PC-3 (cell line): ENCODE results near the gene CIAO2A. TPM values are rescaled to one million over a fixed set of nuclear protein-coding genes. Genes with fewer than 3 reads are reported as not detected.

Experiments used
- ATAC-seq: fragments of 200-7000 bp; cut with Tn5 transposase; 2 replicates; pipeline ENCODE4 v1.9.1; 2020; ENCODE audit warnings: mild to moderate bottlenecking, moderate library complexity
- BruUV-seq: library from RNA; stranded (reverse); fragments of 400-500 nt; replicated peaks from 2 replicates; lab custom pipeline; 2021; lab: Mats Ljungman, UMichigan
- CTCF ChIA-PET: fragments of 300-600 bp; sonication (Branson Sonifier 250); formaldehyde crosslinking; loops from one replicate; lab custom pipeline; 2022; ENCODE audit warnings: antibody characterized with exemption; lab: Charles Lee
- POLR2A ChIA-PET: fragments of 300-600 bp; sonication (Branson Sonifier 250); formaldehyde crosslinking; loops from one replicate; lab custom pipeline; 2022; ENCODE audit warnings: antibody characterized with exemption; ENCODE audit not compliant: unreplicated experiment; lab: Charles Lee
- DNase-seq: peaks from one replicate; pipeline ENCODE4 v3.0.0-alpha.2; 2015
- H2AFZ ChIP-seq: fragments of 300-600 bp; sonication (generic); 2 replicates; pipeline ENCODE4 v1.6.0; 2016; ENCODE audit warnings: antibody characterized with exemption, low read length
- H3F3A ChIP-seq: fragments of 300-600 bp; sonication (generic); one replicate; pipeline ENCODE4 v1.6.0; 2017; ENCODE audit warnings: antibody characterized with exemption, low read length, control low read depth, mild to moderate bottlenecking; ENCODE audit not compliant: unreplicated experiment
- H3K27ac ChIP-seq: fragments of 300-600 bp; sonication (generic); 2 replicates; pipeline ENCODE4 v1.5.1; 2016; ENCODE audit warnings: mild to moderate bottlenecking, low read length
- H3K27me3 ChIP-seq: fragments of 300-600 bp; sonication (generic); 2 replicates; pipeline ENCODE4 v1.6.1; 2016; ENCODE audit warnings: low read length, mixed read lengths
- H3K36me3 ChIP-seq: fragments of 300-600 bp; sonication (generic); 2 replicates; pipeline ENCODE4 v1.6.1; 2016; ENCODE audit warnings: low read depth, mixed run types, low read length, mixed read lengths
- H3K4me1 ChIP-seq: fragments of 300-600 bp; sonication (generic); 2 replicates; pipeline ENCODE4 v1.5.1; 2016; ENCODE audit warnings: low read length; ENCODE audit not compliant: insufficient read depth
- H3K4me2 ChIP-seq: fragments of 300-600 bp; sonication (generic); 2 replicates; pipeline ENCODE4 v1.6.0; 2016; ENCODE audit warnings: low read length
- H3K4me3 ChIP-seq: fragments of 300-600 bp; sonication (generic); 2 replicates; pipeline ENCODE4 v1.5.1; 2016; ENCODE audit warnings: mild to moderate bottlenecking, low read length, mixed read lengths
- H3K79me2 ChIP-seq: fragments of 300-600 bp; sonication (generic); 2 replicates; pipeline ENCODE4 v1.6.1; 2017; ENCODE audit warnings: low read length, mixed read lengths
- H3K9ac ChIP-seq: fragments of 300-600 bp; sonication (generic); 2 replicates; pipeline ENCODE4 v1.6.0; 2016; ENCODE audit warnings: mild to moderate bottlenecking, low read length
- H3K9me2 ChIP-seq: fragments of 300-600 bp; sonication (generic); replicated peaks from 2 replicates; pipeline ENCODE4 v1.6.1; 2016; ENCODE audit warnings: mixed run types, low read length, mixed read lengths
- H3K9me3 ChIP-seq: fragments of 300-600 bp; sonication (generic); 2 replicates; pipeline ENCODE4 v1.6.1; 2016; ENCODE audit warnings: low read length, mixed read lengths
- H4K20me1 ChIP-seq: fragments of 300-600 bp; sonication (generic); 2 replicates; pipeline ENCODE4 v1.6.1; 2016; ENCODE audit warnings: low read length, mixed read lengths
- CTCF ChIP-seq: fragments of 300-600 bp; sonication (generic); conservative IDR thresholded peaks from 2 replicates; pipeline ENCODE4 v1.5.1; 2017; ENCODE audit warnings: antibody characterized with exemption, low read depth, mild to moderate bottlenecking, low read length
- EZH2 ChIP-seq: fragments of 300-600 bp; sonication (generic); IDR thresholded peaks from one replicate; pipeline ENCODE4 v1.6.1; 2017; ENCODE audit warnings: antibody characterized with exemption, mild to moderate bottlenecking, low read length; ENCODE audit not compliant: unreplicated experiment
- EZH2phosphoT487 ChIP-seq: fragments of 300-600 bp; sonication (generic); IDR thresholded peaks from 2 replicates; pipeline ENCODE4 v1.6.1; 2018; ENCODE audit warnings: mild to moderate bottlenecking, antibody characterized with exemption, low read length, borderline replicate concordance
- intact Hi-C: fragments of 100-400 bp; cut with micrococcal nuclease; formaldehyde crosslinking; loops from 2 replicates; pipeline ENCODE4 v1.9.0; 2023
- total RNA-seq: library from RNA; depleted of rRNA; stranded (reverse); fragments of >200 nt; gene quantifications from 2 replicates; pipeline ENCODE4 v1.2.3, GENCODE V29; 2014

CIAO2A gene
- total RNA-seq, 1 experiment from 2014 or later = 92.4 TPM

GRCh38 chr15:64026591-64026990, 67.0 kb downstream of the CIAO2A start:
- no peak for ATAC-seq

GRCh38 chr15:64024172-64025050, 69.2 kb downstream of the CIAO2A start:
- H2AFZ ChIP-seq = no peak overlapping the region
- intact Hi-C loops = no loop called here
- H4K20me1 ChIP-seq = no peaks in the 10 kb centered on the region
- no peak overlapping the region for H3K4me2 ChIP-seq
- ATAC-seq (no peak), DNase-seq (no peak)
- H3K27ac ChIP-seq = no peak overlapping the region
- no peak overlapping the region for H3K4me3 ChIP-seq
- no peaks in the 10 kb centered on the region for H3F3A ChIP-seq
- H3K9me2 ChIP-seq = no peaks in the 10 kb centered on the region
- H3K27me3 ChIP-seq = no peaks in the 10 kb centered on the region
- POLR2A ChIA-PET = no interaction called here
- TF ChIP-seq EZH2 = no peak
- no peak for TF ChIP-seq EZH2phosphoT487
- TF ChIP-seq CTCF = no peak
- H3K36me3 ChIP-seq = no peaks in the 10 kb centered on the region
- H3K4me1 ChIP-seq = peaks cover 18% of the 10 kb centered on the region
- H3K9me3 ChIP-seq = no peaks in the 10 kb centered on the region
- no peaks in the 10 kb centered on the region for H3K79me2 ChIP-seq
- CTCF ChIA-PET = no interaction called here
- BruUV-seq = no TSS peak
- no peak overlapping the region for H3K9ac ChIP-seq

More at GRCh38 chr15:64026591-64026990, 67.0 kb downstream of the CIAO2A start:
- TF ChIP-seq EZH2 (no peak), CTCF (no peak), EZH2phosphoT487 (no peak)
- BruUV-seq = no TSS peak
- no peak for DNase-seq
- Histone ChIP-seq H3K4me1 (peaks cover 7% of the 10 kb centered on the region), H3K9me3 (no peaks in the 10 kb centered on the region), H4K20me1 (no peaks in the 10 kb centered on the region), H3K9me2 (no peaks in the 10 kb centered on the region), H3K36me3 (no peaks in the 10 kb centered on the region), H3K27ac (no peak overlapping the region), H3K79me2 (no peaks in the 10 kb centered on the region), H2AFZ (no peak overlapping the region), H3K4me2 (no peak overlapping the region), H3K27me3 (no peaks in the 10 kb centered on the region), H3F3A (no peaks in the 10 kb centered on the region), H3K4me3 (no peak overlapping the region), H3K9ac (no peak overlapping the region)
- CTCF ChIA-PET = no interaction called here
- intact Hi-C loops = no loop called here
- POLR2A ChIA-PET = no interaction called here

- no peaks in the 10 kb centered on the region for H3K36me3 ChIP-seq
- no peaks in the 10 kb centered on the region for H3K9me3 ChIP-seq
- TF ChIP-seq CTCF = no peak
- no peak for TF ChIP-seq EZH2phosphoT487
- TF ChIP-seq EZH2 = no peak
- no peak overlapping the region for H3K9ac ChIP-seq
- no peaks in the 10 kb centered on the region for H3K9me2 ChIP-seq
- intact Hi-C loops = no loop called here
- H3K79me2 ChIP-seq = no peaks in the 10 kb centered on the region
- no peaks in the 10 kb centered on the region for H4K20me1 ChIP-seq
- H3K4me1 ChIP-seq = peaks cover 30% of the 10 kb centered on the region
- POLR2A ChIA-PET = no interaction called here
- CTCF ChIA-PET = no interaction called here
- no peak for ATAC-seq
- DNase-seq = no peak
- no peaks in the 10 kb centered on the region for H3F3A ChIP-seq
- no peak overlapping the region for H3K4me3 ChIP-seq
- no TSS peak for BruUV-seq
- no peak overlapping the region for H3K27ac ChIP-seq
- no peaks in the 10 kb centered on the region for H3K27me3 ChIP-seq
- H3K4me2 ChIP-seq = no peak overlapping the region
- H2AFZ ChIP-seq = no peak overlapping the region
Measured at GRCh38 chr15:64023220-64023619, 70.4 kb downstream of the CIAO2A start.
